Measurements from ENCODE around the gene MTNR1A.

Gene MTNR1A

GRCh38 chr4:186487726-186488125 is 67.6 kb downstream of the MTNR1A start:
- DNase-seq (ENCODE audit: low read depth in 2 of 2) = no peak

GRCh38 chr4:186486172-186486571 is 69.2 kb downstream of the MTNR1A start:
- no peak for DNase-seq (ENCODE audit: low read depth in 2 of 2)

- DNase-seq (ENCODE audit: low read depth in 2 of 2) = no peak
These were observed 69.8 kb downstream of the MTNR1A start for GRCh38 chr4:186485561-186486062.

- DNase-seq (ENCODE audit: low read depth in 2 of 2) = no peak
These were observed 70.2 kb downstream of the MTNR1A start for GRCh38 chr4:186485150-186485549.

- no peak for DNase-seq (ENCODE audit: low read depth in 2 of 2)
These were observed 71.7 kb downstream of the MTNR1A start for GRCh38 chr4:186483656-186484055.

Measured in activated CD4-positive, alpha-beta T cell treated with anti-CD3 and anti-CD28 coated beads for 24 hours (primary cell).